Colonic mucosa (tissue), 4 donors: ENCODE results near the gene CCDC157. TPM values are rescaled to one million over a fixed set of nuclear protein-coding genes. Genes with fewer than 3 reads are reported as not detected.
"Not testable (repeated sequence)": the region's sequence is repeated elsewhere in the genome, so short reads cannot be mapped to it uniquely, and the experiment has no call there.

ENCODE experiments used
- DNase-seq: peaks from one replicate; pipeline ENCODE4 v3.0.0-alpha.2; 2020
- H3K27ac ChIP-seq: fragments of 200-600 bp; one replicate; pipeline ENCODE4 v1.8.0; 2021
- H3K27me3 ChIP-seq: fragments of 200-600 bp; one replicate; pipeline ENCODE4 v1.8.0; 2021
- H3K36me3 ChIP-seq: fragments of 200-600 bp; one replicate; pipeline ENCODE4 v1.8.0; 2021
- H3K4me1 ChIP-seq: fragments of 200-600 bp; one replicate; pipeline ENCODE4 v1.8.0; 2021; ENCODE audit warnings: mild to moderate bottlenecking
- H3K4me3 ChIP-seq: fragments of 200-600 bp; one replicate; pipeline ENCODE4 v1.8.0; 2021
- H3K9ac ChIP-seq, 2 donors: one replicate each; pipeline ENCODE4 v1.7.0; 2013; ENCODE audit warnings: control low read depth in 2 of 2, low read depth in 2 of 2, low read length in 2 of 2
- H3K9me3 ChIP-seq: fragments of 200-600 bp; one replicate; pipeline ENCODE4 v1.8.0; 2021
- CTCF ChIP-seq: fragments of 200-600 bp; IDR thresholded peaks from one replicate; pipeline ENCODE4 v1.8.0; 2022; ENCODE audit warnings: antibody characterized with exemption, mild to moderate bottlenecking
- intact Hi-C: fragments of 100-400 bp; cut with DNase I; formaldehyde crosslinking; loops from one replicate; pipeline ENCODE4 v1.14.1; 2022
- total RNA-seq, 2 donors: library from RNA; stranded (reverse); fragmentation: NEBNext Ultra II Directional in 1 of 2; extraction: Animal tissue kit (Norgen Biotek cat#: 25700) in 1 of 2; gene quantifications; one replicate each; pipeline ENCODE4 v1.2.1, GENCODE V29; 2021
- donor health status: healthy.
- donor health status: DM: no; HTN: no; CAD: no.
- donor health status: DM: no; HTN: no; CAD: no.

The CCDC157 gene
- total RNA-seq, 2 donors from 2014 or later, result 1.1 to 1.6 TPM

GRCh38 chr22:30399718-30400117 lies 42.9 kb downstream of the CCDC157 start:
- peaks cover 10% of the 10 kb centered on the region for H3K27me3 ChIP-seq
- no peak overlapping the region for H3K9ac ChIP-seq
- H3K36me3 ChIP-seq, result no peaks in the 10 kb centered on the region
- H3K27ac ChIP-seq, result no peak overlapping the region
- H3K9me3 ChIP-seq, result no peaks in the 10 kb centered on the region
- no peak for DNase-seq
- intact Hi-C loops, result no loop called here
- no peak for TF ChIP-seq CTCF
- H3K4me3 ChIP-seq, result no peak overlapping the region
- H3K4me1 ChIP-seq, result peaks cover 9% of the 10 kb centered on the region

DNA sequence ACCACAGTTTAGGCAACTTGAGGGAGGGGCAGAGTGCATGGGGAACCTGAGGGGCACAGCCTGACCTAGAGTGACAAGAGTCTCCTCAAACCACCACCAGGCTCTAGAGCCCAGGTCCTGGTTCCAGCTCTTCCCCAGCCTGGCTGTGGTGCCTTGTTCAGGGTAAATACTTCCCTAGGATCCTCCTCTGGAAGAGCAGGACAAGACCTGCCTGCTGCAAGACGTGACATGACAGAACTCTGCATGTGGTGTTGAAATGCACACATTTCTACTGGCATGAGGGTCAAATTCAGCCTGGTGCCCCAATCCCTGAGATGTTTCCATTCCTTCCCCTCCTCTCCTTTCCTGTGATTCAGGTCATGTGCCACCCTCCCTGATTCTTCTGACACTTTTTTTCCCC lies 43.4 kb downstream of the CCDC157 start:
- TF ChIP-seq CTCF, result no peak
- H3K9ac ChIP-seq, result no peak overlapping the region
- H3K36me3 ChIP-seq, result no peaks in the 10 kb centered on the region
- H3K4me1 ChIP-seq, result peaks cover 9% of the 10 kb centered on the region
- no peaks in the 10 kb centered on the region for H3K9me3 ChIP-seq
- no peak for DNase-seq
- no peak overlapping the region for H3K4me3 ChIP-seq
- no peak overlapping the region for H3K27ac ChIP-seq
- H3K27me3 ChIP-seq, result peaks cover 10% of the 10 kb centered on the region
- intact Hi-C loops, result no loop called here

GRCh38 chr22:30401024-30401423 lies 44.2 kb downstream of the CCDC157 start:
- H3K9ac ChIP-seq, H3K36me3 ChIP-seq, intact Hi-C loops, DNase-seq, H3K4me3 ChIP-seq, H3K27ac ChIP-seq, H3K9me3 ChIP-seq, H3K4me1 ChIP-seq: not testable (repeated sequence)
- H3K27me3 ChIP-seq, result peaks cover 10% of the 10 kb centered on the region

DNA sequence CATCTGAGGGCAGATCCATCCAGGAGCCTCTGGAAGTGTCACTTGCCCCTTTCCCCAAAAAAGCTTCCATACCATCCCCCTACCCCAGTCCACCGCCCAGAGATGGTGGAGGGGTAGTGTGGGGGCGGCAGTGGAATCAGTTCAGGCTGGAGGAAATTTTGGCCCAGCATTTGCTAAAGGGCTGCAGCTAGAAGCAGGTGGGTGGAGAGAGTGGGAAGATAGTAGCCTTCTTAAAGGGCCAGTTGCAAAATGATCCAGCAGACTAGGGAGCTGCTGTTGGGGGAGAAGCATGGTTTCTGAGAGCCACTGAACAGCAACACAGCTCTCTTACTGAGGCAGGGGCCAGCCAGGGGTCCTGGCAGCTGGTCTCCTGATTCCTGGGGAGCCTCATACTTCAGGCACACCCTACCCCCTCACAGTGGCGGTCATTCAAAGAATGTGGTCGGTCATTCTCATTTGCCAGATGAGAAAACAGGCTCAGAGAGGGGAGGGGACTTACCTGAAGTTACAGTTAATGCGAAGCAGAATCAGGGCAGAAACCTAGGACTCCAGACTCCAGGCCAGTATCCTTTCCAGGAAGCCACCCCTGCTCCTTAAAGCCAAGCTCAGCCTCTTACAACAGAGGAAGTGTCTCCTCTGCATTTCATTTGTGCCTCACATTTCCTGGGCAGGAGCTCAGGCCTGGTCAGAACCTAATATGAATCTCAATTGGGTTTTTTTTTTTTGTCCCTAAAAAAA lies 45.4 kb downstream of the CCDC157 start:
- Histone ChIP-seq H3K36me3 (no peaks in the 10 kb centered on the region), H3K4me1 (peaks cover 3% of the 10 kb centered on the region), H3K9ac (no peak overlapping the region), H3K4me3 (no peak overlapping the region), H3K9me3 (no peaks in the 10 kb centered on the region), H3K27me3 (peaks cover 9% of the 10 kb centered on the region), H3K27ac (no peak overlapping the region)
- intact Hi-C loops, result no loop called here
- no peak for TF ChIP-seq CTCF
- no peak for DNase-seq

- H3K4me3 ChIP-seq, DNase-seq, H3K27ac ChIP-seq, H3K27me3 ChIP-seq, H3K4me1 ChIP-seq, intact Hi-C loops, H3K9me3 ChIP-seq, H3K36me3 ChIP-seq, H3K9ac ChIP-seq: not testable (repeated sequence)
These were observed 45.9 kb downstream of the CCDC157 start for GRCh38 chr22:30402766-30403104.

GRCh38 chr22:30404307-30404706 lies 47.5 kb downstream of the CCDC157 start:
- intact Hi-C loops, result no loop called here
- Histone ChIP-seq H3K36me3 (no peaks in the 10 kb centered on the region), H3K4me3 (no peak overlapping the region), H3K9ac (no peak overlapping the region), H3K27ac (no peak overlapping the region), H3K9me3 (no peaks in the 10 kb centered on the region), H3K4me1 (no peaks in the 10 kb centered on the region), H3K27me3 (no peaks in the 10 kb centered on the region)
- TF ChIP-seq CTCF, result no peak
- no peak for DNase-seq
